Measurements from ENCODE around the gene RLIM.

Gene RLIM

GRCh38 chrX:74545880-74546523 is 68.4 kb downstream of the RLIM start:
- no peak for DNase-seq (ENCODE audit: low read depth)
- TF ChIP-seq MYC (IDR thresholded peaks at IDR 0.05; ENCODE audit: low read depth, low read length), result no peak
- H3K4me3 ChIP-seq (ENCODE audit: low read depth, low read length), result no peak overlapping the region

- no peak overlapping the region for H3K4me3 ChIP-seq (ENCODE audit: low read depth, low read length)
- no peak for DNase-seq (ENCODE audit: low read depth)
- TF ChIP-seq, protein P1, sequence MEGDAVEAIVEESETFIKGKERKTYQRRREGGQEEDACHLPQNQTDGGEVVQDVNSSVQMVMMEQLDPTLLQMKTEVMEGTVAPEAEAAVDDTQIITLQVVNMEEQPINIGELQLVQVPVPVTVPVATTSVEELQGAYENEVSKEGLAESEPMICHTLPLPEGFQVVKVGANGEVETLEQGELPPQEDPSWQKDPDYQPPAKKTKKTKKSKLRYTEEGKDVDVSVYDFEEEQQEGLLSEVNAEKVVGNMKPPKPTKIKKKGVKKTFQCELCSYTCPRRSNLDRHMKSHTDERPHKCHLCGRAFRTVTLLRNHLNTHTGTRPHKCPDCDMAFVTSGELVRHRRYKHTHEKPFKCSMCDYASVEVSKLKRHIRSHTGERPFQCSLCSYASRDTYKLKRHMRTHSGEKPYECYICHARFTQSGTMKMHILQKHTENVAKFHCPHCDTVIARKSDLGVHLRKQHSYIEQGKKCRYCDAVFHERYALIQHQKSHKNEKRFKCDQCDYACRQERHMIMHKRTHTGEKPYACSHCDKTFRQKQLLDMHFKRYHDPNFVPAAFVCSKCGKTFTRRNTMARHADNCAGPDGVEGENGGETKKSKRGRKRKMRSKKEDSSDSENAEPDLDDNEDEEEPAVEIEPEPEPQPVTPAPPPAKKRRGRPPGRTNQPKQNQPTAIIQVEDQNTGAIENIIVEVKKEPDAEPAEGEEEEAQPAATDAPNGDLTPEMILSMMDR (IDR thresholded peaks at IDR 0.05; ENCODE audit: low read depth, low read length), result no peak
- no peak for TF ChIP-seq MYC (IDR thresholded peaks at IDR 0.05; ENCODE audit: low read depth, low read length)
- no peak for TF ChIP-seq POLR2A (IDR thresholded peaks at IDR 0.05; ENCODE audit: extremely low read depth, insufficient read length)
Observed at GRCh38 chrX:74540635-74541249, 73.7 kb downstream of the RLIM start.

GRCh38 chrX:74536832-74537371 is 77.5 kb downstream of the RLIM start:
- H3K4me3 ChIP-seq (ENCODE audit: low read depth, low read length), result peak overlapping the region; percentile 60
- peak; percentile 72 for DNase-seq (ENCODE audit: low read depth)
- TF ChIP-seq, protein P1 (IDR thresholded peaks at IDR 0.05; ENCODE audit: low read depth, low read length), result no peak

DNA sequence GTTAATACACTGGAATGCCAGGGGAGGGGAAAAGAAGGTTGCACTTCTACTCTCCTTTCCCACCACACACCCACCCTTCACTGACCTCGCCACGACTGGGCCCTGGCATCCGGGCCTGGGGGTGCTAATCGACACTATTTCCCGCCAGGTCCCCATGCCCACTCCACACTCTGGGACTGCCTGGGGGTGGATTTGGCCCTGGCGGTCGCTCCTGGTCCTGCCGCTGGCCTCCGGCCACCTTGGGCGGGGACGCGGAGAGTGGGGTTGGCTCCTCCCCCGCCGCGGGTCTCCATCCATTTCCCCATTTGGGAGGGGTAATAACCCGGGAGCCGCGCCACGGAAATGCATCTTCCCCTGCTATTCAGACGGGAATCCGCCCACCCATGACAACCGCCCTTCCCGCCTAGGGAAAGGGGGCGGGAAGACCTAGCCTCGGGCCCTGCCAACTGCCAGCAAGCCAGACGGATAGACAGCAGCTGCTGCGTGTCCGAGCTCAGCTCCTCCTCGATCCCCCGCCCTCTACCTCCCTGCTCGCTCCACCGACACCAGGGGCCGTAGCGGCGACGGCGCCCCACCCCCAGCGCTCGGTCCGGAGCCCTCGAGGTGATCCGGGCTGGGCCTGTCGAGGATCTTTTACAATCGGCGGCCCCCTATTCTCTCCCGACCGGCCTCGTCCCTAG is 78.1 kb downstream of the RLIM start:
- H3K4me3 ChIP-seq (ENCODE audit: low read depth, low read length), result peak overlapping the region; percentile 60
- peak; percentile 85 for DNase-seq (ENCODE audit: low read depth)
- TF ChIP-seq, protein P1 (IDR thresholded peaks at IDR 0.05; ENCODE audit: low read depth, low read length), result peak; percentile 13
- peak; percentile 16 for TF ChIP-seq POLR2A (IDR thresholded peaks at IDR 0.05; ENCODE audit: extremely low read depth, insufficient read length)
- TF ChIP-seq MYC (IDR thresholded peaks at IDR 0.05; ENCODE audit: low read depth, low read length), result no peak
- TF ChIP-seq MAX (IDR thresholded peaks at IDR 0.05; ENCODE audit: low read depth, low read length), result 0 out of 2 replicates have a peak, but pooled peaks have one; percentile 25

- TF ChIP-seq, protein P1 (IDR thresholded peaks at IDR 0.05; ENCODE audit: low read depth, low read length), result peak; percentile 34
- TF ChIP-seq MYC (IDR thresholded peaks at IDR 0.05; ENCODE audit: low read depth, low read length) (no peak), MAX (IDR thresholded peaks at IDR 0.05; ENCODE audit: low read depth, low read length) (0 out of 2 replicates have a peak, but pooled peaks have one; percentile 9), POLR2A (IDR thresholded peaks at IDR 0.05; ENCODE audit: extremely low read depth, insufficient read length) (no peak)
- peak overlapping the region; percentile 60 for H3K4me3 ChIP-seq (ENCODE audit: low read depth, low read length)
- peak; percentile 81 for DNase-seq (ENCODE audit: low read depth)
Observed at GRCh38 chrX:74535408-74536151, 78.8 kb downstream of the RLIM start.
